ENCODE data around the gene GTF3C4. TPM values are rescaled to one million over a fixed set of nuclear protein-coding genes. Genes with fewer than 3 reads are reported as not detected.

GTF3C4 gene
- total and polyA plus RNA-seq, 2 of the 13 experiments (the other 11 are each of a cell fraction or from before 2014, with no cell fraction given): 2.6 to 12.9 TPM

DNA sequence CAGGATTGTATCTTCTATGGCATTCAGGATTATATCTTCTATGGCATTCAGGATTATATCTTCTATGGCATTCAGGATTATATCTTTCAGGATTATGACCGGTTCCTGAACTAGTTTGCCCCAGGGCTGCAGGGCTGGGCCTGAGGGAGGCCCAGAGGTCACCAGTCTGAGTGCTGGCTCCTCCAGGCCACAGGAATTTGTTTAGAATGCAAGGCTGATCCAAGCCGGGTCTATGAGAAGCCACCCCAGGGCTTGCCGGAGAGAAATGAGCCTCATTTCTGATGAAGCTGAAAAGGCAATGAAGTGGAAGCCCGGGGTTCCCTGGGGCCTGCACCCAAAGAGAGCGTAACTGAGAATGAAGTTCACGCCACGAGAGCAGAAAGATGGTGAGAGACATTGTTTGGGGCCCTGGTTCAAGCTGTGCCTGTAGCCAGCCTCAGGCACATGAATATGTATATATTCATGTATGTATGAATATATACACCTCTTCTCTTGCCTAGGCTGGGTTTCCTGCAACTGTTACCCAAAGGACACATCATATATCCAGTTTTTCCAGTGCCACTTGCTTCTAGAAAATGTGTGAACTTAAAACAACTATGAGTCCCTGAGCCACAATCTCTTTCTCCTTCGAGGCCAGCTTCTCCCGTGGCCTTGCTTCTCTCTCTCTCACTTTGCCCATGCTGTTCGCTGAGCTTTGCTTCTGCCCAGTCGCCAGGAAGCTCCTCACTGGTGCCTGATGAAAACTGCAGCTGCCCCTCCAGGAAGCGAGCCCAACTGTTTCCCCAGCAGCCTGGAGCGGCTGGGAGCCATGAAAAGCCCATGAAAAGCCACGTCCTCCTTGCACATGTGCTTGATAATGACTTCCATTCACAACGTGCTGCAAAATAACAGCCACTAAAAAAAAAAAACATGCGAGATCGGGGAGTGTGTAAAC is 62.3 kb downstream of the GTF3C4 start:
- no peaks in the 10 kb centered on the region for H3K79me2 ChIP-seq (ENCODE audit: insufficient read depth, low read length)
- no peak overlapping the region for H2AFZ ChIP-seq (ENCODE audit: low read length)
- BruUV-seq (replicated peaks): no TSS peak
- 10% methylated on average over 17 of the region's 17 CpGs for WGBS (ENCODE audit: low lambda C conversion rate)
- H4K20me1 ChIP-seq (ENCODE audit: insufficient read depth, low read length): no peaks in the 10 kb centered on the region
- H3K4me2 ChIP-seq (ENCODE audit: low read depth, low read length): no peak overlapping the region
- intact Hi-C loops (cut with micrococcal nuclease; ENCODE audit: unreplicated experiment) (no loop called here), in situ Hi-C loops (cut with HindIII; ENCODE audit: extremely low pct_ligation_motif_present, low pct_unique_long_range_greater_than_20kb) (no loop called here)
- no peak overlapping the region for H3K9ac ChIP-seq (ENCODE audit: insufficient read depth, low read depth, low read length)
- no peaks in the 10 kb centered on the region for H3K36me3 ChIP-seq (replicated peaks in 1 of 2; ENCODE audit: control insufficient read depth in 1 of 2, insufficient read depth in 2 of 2, low read length in 2 of 2)
- H3K27me3 ChIP-seq (ENCODE audit: control insufficient read depth in 1 of 2, insufficient read depth in 2 of 2, low read length in 2 of 2): peaks cover 4 to 40% of the 10 kb centered on the region in 2 experiments
- no peaks in the 10 kb centered on the region for H3K4me1 ChIP-seq (ENCODE audit: insufficient read depth, low read length)
- H3K27ac ChIP-seq (ENCODE audit: extremely low read length, insufficient read depth, low read length): no peak overlapping the region
- CTCF ChIA-PET (ENCODE audit: low intra/inter-chr PET ratio, low total read pairs): no interaction called here
- FAIRE-seq (no peak), ATAC-seq (no peak; the same call in 2 of the 3 replicates), DNase-seq (ENCODE audit: low spot score) (no peak)
- POLR2A ChIA-PET: no interaction called here
- H3K4me3 ChIP-seq (replicated peaks in 1 of 3; ENCODE audit: insufficient read depth in 1 of 3, low read depth in 2 of 3, low read length in 3 of 3): no peak overlapping the region
- H3K9me3 ChIP-seq (ENCODE audit: low read length): no peaks in the 10 kb centered on the region
- TF ChIP-seq ZNF446 (CRISPR knock-in tag; IDR thresholded peaks at IDR 0.05) (no peak), TCF12 (IDR thresholded peaks at IDR 0.05) (no peak), TCF12 (CRISPR knock-in tag; IDR thresholded peaks at IDR 0.05) (no peak), NR2F6 (IDR thresholded peaks at IDR 0.05) (no peak), NR2F6 (CRISPR knock-in tag; IDR thresholded peaks at IDR 0.05) (no peak), PRMT3 (CRISPR knock-in tag; IDR thresholded peaks at IDR 0.05; ENCODE audit: borderline replicate concordance, low read depth) (no peak), PCBP2 (optimal IDR thresholded peaks at IDR 0.05; ENCODE audit: low read depth, low read length, poor library complexity, severe bottlenecking) (no peak), SMYD3 (CRISPR knock-in tag; IDR thresholded peaks at IDR 0.05) (no peak), SSRP1 (CRISPR knock-in tag; IDR thresholded peaks at IDR 0.05) (no peak), CHD4 (IDR thresholded peaks at IDR 0.05; ENCODE audit: borderline replicate concordance, low read length) (no peak), ZSCAN21 (CRISPR knock-in tag; IDR thresholded peaks at IDR 0.05; ENCODE audit: borderline replicate concordance) (no peak), RFXANK (CRISPR knock-in tag; IDR thresholded peaks at IDR 0.05) (no peak), GLI4 (CRISPR knock-in tag; IDR thresholded peaks at IDR 0.05; ENCODE audit: borderline replicate concordance) (no peak)
- TF ChIP-seq, protein P1, sequence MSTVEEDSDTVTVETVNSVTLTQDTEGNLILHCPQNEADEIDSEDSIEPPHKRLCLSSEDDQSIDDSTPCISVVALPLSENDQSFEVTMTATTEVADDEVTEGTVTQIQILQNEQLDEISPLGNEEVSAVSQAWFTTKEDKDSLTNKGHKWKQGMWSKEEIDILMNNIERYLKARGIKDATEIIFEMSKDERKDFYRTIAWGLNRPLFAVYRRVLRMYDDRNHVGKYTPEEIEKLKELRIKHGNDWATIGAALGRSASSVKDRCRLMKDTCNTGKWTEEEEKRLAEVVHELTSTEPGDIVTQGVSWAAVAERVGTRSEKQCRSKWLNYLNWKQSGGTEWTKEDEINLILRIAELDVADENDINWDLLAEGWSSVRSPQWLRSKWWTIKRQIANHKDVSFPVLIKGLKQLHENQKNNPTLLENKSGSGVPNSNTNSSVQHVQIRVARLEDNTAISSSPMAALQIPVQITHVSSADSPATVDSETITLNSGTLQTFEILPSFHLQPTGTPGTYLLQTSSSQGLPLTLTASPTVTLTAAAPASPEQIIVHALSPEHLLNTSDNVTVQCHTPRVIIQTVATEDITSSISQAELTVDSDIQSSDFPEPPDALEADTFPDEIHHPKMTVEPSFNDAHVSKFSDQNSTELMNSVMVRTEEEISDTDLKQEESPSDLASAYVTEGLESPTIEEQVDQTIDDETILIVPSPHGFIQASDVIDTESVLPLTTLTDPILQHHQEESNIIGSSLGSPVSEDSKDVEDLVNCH (CRISPR knock-in tag; IDR thresholded peaks at IDR 0.05): no peak
- TF ChIP-seq, protein P2, sequence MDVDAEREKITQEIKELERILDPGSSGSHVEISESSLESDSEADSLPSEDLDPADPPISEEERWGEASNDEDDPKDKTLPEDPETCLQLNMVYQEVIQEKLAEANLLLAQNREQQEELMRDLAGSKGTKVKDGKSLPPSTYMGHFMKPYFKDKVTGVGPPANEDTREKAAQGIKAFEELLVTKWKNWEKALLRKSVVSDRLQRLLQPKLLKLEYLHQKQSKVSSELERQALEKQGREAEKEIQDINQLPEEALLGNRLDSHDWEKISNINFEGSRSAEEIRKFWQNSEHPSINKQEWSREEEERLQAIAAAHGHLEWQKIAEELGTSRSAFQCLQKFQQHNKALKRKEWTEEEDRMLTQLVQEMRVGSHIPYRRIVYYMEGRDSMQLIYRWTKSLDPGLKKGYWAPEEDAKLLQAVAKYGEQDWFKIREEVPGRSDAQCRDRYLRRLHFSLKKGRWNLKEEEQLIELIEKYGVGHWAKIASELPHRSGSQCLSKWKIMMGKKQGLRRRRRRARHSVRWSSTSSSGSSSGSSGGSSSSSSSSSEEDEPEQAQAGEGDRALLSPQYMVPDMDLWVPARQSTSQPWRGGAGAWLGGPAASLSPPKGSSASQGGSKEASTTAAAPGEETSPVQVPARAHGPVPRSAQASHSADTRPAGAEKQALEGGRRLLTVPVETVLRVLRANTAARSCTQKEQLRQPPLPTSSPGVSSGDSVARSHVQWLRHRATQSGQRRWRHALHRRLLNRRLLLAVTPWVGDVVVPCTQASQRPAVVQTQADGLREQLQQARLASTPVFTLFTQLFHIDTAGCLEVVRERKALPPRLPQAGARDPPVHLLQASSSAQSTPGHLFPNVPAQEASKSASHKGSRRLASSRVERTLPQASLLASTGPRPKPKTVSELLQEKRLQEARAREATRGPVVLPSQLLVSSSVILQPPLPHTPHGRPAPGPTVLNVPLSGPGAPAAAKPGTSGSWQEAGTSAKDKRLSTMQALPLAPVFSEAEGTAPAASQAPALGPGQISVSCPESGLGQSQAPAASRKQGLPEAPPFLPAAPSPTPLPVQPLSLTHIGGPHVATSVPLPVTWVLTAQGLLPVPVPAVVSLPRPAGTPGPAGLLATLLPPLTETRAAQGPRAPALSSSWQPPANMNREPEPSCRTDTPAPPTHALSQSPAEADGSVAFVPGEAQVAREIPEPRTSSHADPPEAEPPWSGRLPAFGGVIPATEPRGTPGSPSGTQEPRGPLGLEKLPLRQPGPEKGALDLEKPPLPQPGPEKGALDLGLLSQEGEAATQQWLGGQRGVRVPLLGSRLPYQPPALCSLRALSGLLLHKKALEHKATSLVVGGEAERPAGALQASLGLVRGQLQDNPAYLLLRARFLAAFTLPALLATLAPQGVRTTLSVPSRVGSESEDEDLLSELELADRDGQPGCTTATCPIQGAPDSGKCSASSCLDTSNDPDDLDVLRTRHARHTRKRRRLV (CRISPR knock-in tag; IDR thresholded peaks at IDR 0.05): no peak
- TF ChIP-seq, protein P3, sequence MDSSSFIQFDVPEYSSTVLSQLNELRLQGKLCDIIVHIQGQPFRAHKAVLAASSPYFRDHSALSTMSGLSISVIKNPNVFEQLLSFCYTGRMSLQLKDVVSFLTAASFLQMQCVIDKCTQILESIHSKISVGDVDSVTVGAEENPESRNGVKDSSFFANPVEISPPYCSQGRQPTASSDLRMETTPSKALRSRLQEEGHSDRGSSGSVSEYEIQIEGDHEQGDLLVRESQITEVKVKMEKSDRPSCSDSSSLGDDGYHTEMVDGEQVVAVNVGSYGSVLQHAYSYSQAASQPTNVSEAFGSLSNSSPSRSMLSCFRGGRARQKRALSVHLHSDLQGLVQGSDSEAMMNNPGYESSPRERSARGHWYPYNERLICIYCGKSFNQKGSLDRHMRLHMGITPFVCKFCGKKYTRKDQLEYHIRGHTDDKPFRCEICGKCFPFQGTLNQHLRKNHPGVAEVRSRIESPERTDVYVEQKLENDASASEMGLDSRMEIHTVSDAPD (CRISPR knock-in tag; IDR thresholded peaks at IDR 0.05): no peak
